ENCODE data around the gene PDZD2. TPM values are rescaled to one million over a fixed set of nuclear protein-coding genes. Genes with fewer than 3 reads are reported as not detected.
"Not testable (repeated sequence)": the region's sequence is repeated elsewhere in the genome, so short reads cannot be mapped to it uniquely, and the experiment has no call there.

Gene PDZD2
- total RNA-seq, 1 donor from 2014 or later: 80.1 TPM

DNA sequence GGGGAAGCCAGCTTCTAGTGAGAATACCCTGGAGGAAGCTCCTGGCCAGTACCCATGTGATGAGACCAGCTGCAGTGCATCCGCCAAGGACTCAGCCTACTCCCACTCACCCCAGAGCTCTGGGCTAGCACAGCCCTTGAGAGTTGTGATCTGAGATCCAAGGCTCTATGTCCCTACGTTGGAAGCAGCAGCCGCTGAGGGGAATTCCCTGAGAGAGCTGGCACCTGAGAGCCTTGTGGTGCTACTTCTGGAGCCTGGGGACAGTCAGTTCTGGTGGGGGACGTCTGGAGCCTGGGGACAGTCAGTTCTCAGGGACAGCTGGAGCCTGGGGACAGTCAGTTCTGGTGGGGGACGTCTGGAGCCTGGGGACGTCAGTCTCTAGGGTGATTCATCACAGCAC lies 39.2 kb downstream of the PDZD2 start:
- intact Hi-C loops (cut with micrococcal nuclease): no loop called here
- DNase-seq: peak; percentile 47
- peak; percentile 79 for ATAC-seq

DNA sequence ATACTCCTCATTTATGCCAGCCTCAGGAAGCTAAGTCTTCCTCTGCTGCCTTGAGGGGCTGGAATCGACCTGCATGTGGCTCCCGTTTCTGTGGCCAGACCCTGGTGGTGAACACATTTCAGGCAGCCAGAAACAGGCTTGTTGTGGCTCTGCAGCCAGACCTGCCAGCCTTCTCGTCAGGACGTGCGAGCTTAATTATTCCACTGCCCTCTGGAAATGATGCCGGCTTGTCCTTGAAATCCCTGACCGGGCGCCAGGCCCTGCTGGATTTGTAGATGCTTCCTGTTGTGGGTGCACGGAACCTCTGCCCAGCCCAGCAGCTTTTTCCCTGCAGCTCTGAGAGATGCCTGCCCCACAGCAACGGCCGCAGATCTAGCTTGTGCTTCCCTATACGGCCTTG lies 41.6 kb downstream of the PDZD2 start:
- intact Hi-C loops (cut with micrococcal nuclease): no loop called here
- DNase-seq (peak; percentile 89), ATAC-seq (peak; percentile 83)

DNA sequence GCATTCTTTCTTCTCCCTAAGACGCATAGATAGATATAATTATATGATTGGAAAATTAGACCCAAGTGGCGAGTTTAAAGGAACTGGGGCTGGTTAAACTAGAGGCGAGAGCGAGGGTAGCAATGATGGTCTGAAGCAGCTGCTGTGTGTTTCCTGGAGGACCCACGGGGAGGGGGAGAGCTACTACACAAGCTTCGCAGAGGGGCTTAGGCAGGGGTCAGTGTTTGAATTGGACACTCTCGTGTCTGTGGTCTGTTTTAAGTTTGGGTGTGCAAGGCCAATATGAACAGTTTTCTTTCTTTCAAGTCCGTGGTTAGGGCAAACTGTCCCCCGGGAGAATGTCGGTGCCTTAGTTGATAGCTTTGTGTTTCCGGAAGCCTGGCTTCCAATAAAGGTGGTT lies 43.1 kb downstream of the PDZD2 start:
- DNase-seq (no peak), ATAC-seq (no peak)
- intact Hi-C loops (cut with micrococcal nuclease): no loop called here

DNA sequence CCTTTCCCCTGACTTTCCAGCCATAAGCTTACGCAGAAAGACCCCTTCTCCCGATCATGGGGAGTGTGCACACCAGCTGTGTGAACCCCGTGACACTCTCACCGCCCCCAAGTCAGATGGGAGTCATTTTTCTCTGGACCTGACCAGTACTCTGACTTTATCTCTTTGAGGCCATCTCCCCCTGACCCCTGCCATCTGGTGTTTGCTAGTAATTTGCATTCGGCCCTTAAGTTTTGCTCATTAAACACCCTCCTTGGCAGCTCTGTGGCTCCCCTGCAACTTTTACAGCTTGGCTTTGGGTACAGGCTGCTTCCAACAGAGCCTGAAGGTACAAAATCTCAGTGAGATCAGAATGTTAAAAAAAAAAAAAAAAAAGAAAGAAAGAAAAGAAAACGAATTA lies 43.9 kb downstream of the PDZD2 start:
- DNase-seq (no peak), ATAC-seq (no peak)
- intact Hi-C loops (cut with micrococcal nuclease): no loop called here

DNA sequence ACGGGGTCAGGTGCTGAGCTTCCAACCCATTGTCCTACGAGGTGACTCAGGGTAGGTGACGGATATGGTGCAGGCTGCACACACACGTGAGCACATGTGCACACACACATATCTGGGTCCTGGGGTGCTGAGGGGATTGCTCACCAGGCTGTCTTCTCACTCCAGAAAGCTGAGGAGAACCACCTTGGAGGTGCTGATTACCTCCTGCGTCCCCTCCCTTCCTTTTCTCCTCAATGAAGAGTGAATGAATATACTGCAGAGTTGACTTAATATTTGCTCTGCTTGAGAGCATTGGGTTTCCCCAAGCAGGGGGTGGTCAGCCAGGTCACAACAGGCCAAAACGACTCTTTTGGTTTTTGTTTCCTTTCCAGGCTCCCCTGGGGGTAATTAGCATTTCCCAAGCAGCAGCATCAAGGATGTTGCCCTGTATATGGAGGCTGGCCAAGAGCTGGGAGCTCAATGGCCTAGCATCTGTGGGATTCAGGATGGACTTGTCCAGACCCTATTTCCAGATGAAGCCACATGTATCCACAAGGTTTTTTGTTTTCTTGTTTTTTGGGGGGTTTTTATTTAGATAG lies 49.7 kb downstream of the PDZD2 start:
- intact Hi-C loops (cut with micrococcal nuclease): no loop called here
- ATAC-seq (no peak), DNase-seq (peak; percentile 39)

DNA sequence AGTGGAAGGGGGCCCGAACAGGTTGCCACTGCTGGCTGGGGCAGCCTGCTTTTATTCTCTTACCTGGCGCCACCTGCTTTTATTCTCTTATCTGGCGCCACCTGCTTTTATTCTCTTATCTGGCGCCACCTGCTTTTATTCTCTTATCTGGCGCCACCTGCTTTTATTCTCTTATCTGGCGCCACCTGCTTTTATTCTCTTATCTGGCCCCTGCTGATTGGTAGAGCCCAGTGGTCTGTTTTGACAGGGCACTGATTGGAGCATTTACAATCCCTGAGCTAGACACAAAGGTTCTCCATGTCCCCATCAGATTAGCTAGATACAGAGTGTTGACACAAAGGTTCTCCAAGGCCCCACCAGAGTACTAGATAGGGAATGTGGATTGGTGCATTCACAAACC lies 52.5 kb downstream of the PDZD2 start:
- ATAC-seq; DNase-seq; intact Hi-C loops (cut with micrococcal nuclease): not testable (repeated sequence)

DNA sequence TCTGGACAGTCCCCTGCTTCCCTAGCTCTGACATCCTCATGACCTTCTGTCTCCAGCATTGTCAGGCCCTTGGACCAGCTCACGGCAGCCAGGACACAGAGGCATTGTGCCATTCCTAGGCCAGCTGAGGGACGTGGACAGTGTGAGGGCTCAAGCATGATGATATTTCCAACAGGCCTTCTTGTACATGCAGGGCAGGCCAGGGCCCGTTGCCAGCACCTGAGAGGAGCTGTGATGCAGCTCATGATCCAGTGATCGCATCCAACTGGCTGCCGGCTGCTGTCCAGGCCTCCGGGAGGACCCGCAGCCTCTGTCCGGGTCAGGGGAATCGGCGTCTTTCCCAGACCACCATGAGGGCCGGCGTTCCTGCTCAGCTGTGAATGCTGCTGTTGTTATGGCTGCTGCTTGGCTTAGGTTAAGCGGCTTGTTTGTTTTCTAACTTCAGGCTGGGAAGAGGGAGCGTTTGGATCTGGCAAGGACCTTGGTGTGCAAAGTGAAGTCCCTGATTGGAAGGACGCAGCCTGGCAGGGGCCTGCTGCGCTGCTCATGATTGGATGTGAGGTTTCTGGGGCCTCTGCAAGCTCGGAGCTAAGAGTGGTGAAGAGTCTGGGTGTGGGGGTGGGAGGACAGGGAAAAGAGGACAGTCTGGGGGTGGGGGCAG lies 53.8 kb downstream of the PDZD2 start:
- DNase-seq (peak; percentile 90), ATAC-seq (peak; percentile 89)
- intact Hi-C loops (cut with micrococcal nuclease): no loop called here

DNA sequence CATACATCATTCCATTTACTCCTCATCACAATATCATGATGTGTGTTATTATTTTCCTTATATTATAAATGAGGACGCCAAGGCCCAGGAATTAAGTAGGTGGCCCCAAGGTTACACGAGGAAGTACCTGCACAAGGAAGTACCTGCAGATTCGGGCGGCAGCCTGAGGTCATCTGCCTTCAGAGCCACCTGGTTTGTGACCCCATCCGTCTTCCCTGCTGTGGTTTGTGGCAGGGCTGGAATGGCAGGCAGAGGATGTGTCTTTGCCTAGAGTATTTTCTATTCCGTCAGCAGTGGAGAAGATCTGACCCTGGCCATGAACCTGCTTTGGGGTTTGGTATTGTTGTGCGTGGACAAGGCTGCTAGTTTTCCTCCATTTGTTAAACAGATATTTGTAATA lies 59.7 kb downstream of the PDZD2 start:
- no peak for DNase-seq
- intact Hi-C loops (cut with micrococcal nuclease): no loop called here
- ATAC-seq: no peak

DNA sequence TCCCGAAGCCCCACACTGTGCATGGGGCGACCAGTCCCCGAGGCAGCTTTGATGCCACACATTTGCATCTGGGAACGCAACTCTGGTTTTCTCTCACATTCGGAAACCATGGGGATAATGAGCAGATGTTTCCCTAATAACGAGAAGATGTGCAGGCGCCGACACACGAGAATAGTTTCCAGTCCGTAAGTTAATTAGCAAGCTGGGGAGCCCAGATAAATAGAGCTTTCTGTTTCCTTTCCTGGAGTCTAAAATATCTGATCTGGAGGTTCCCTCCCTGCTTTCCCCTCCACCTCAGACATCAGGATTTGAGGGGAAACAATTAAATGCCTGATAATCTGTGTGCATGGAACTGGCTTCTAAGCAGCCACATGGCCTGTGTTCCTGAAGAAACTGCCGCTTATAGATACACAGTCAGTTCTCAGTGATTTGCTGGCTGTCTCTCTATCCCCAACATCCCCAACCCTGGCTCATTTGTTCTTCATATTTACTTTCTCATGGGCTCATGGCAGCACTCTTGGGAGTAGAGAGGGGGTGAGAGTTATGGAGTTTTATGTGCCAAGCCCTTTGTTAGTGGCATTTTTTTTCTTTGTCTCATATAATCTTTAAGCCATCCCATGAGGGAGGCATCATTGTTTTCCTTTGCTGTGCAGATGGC lies 62.8 kb downstream of the PDZD2 start:
- DNase-seq (no peak), ATAC-seq (no peak)
- intact Hi-C loops (cut with micrococcal nuclease): no loop called here

DNA sequence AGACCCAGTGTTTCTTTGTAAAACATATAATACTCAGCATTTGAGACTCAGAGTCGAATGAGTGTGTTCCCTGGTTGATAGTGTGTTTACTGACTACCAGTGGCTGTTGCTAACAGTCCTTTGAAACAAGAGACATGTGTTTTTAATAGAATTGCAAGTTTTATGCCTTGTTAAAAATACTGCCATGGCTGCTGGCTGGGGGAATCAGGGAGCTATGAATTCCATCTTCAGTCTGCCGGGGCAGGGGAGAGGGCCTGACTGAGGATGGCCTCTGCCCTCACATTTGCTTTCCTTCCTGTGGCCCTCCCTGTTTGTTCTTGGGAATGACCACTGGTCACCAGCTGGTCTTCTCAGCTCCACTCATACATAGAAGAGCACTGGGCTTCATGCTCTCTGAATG lies 63.8 kb downstream of the PDZD2 start:
- no peak for DNase-seq
- peak; percentile 48 for ATAC-seq
- intact Hi-C loops (cut with micrococcal nuclease): no loop called here

DNA sequence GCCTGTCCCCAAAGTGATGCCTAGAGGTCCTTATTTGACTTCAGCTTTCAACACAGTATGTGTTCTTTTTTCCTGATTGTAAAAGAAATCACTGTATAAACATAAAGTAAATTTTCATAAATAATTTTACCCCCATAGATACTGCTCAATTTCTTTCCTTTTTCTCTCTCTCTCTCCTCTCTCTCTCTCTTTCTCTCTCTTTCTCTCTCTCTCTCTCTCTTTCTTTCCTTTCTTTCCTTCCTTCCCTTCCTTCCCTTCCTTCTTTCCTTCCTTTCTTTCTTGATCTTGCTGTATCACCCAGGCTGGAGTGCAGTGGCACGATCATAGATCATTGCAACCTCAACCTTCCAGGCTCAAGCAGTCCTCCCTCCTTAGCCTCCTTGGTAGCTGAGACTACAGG lies 64.8 kb downstream of the PDZD2 start:
- ATAC-seq (no peak), DNase-seq (no peak)
- intact Hi-C loops (cut with micrococcal nuclease): no loop called here

DNA sequence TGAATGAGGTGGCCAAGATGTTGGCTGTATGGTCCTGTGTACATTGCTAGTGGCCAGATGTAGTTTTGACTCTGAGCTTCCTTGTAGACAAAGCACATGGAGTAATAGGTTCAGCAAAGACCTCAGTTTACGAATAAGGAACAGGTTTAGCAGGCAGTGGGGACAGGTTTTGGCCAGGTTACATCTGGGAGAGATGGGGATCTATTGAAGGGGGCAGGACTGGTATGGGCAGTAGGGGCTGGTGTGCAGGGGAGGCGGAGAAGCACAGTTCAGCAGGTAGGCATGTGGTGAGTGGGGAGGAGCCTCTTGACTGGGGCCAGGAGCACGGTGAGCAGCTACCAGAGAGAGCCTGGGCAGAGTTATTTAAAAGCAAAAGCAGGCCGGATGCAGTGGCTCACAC lies 67.3 kb downstream of the PDZD2 start:
- DNase-seq: no peak
- ATAC-seq: no peak
- intact Hi-C loops (cut with micrococcal nuclease): no loop called here

DNA sequence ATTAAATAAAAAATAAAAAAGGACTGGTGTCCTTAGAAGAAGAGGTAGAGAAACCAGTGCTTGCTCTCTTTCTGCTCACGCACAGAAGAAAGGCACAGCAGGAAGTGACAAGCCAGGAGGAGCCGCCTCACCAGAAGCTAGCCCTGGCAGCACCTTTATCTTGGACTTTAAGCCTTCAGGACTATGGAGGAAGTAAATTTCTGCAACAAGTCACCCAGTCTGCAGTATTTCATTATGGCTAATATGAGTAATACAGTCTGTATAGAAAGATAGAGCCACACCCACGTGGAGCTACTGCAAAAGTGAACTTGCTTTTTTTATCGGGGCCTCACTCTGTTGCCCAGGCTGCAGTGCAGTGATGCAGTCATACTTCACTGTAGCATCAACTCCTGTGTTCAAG lies 68.4 kb downstream of the PDZD2 start:
- intact Hi-C loops (cut with micrococcal nuclease): no loop called here
- no peak for DNase-seq
- no peak for ATAC-seq

DNA sequence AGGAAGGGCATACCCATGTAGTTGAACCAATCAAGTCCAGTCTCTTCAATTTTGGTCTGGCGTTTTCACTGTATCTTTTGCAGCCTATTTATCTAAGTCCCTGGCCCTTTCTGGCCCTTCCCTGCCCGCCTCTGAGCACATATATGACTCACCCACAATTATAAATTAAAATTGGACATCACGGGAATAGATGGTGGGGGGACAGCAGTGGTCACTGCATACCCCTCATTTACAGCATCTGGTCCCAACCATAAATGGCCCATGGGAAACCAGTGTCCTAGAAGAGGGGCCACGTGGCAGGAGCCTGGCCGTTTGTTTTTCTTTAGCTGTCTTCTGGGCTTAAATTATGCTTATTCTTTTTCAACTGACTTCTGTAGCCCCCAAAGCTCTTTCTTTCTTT lies 69.2 kb downstream of the PDZD2 start:
- intact Hi-C loops (cut with micrococcal nuclease): no loop called here
- ATAC-seq (no peak), DNase-seq (no peak)

DNA sequence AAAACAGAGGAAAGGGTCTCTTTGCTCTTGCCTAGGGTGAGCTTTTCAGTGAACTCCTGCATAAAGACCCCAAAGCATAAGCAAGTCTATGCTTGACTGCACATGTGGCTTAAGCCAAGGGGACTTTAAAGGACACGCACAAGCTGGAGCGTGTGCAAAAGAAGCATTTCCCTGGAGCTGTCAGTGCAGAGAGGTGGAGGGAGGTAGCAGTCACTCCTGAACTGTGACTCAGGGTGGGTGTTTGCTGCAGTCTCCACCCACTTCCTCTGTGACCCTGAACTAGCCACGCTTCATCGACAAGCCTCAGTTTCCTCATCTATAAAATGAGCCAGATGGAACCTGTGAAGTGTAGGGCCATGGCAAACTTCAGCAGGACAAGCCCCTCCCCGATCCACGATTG lies 72.4 kb downstream of the PDZD2 start:
- ATAC-seq (peak; percentile 57), DNase-seq (no peak)
- intact Hi-C loops (cut with micrococcal nuclease): no loop called here

DNA sequence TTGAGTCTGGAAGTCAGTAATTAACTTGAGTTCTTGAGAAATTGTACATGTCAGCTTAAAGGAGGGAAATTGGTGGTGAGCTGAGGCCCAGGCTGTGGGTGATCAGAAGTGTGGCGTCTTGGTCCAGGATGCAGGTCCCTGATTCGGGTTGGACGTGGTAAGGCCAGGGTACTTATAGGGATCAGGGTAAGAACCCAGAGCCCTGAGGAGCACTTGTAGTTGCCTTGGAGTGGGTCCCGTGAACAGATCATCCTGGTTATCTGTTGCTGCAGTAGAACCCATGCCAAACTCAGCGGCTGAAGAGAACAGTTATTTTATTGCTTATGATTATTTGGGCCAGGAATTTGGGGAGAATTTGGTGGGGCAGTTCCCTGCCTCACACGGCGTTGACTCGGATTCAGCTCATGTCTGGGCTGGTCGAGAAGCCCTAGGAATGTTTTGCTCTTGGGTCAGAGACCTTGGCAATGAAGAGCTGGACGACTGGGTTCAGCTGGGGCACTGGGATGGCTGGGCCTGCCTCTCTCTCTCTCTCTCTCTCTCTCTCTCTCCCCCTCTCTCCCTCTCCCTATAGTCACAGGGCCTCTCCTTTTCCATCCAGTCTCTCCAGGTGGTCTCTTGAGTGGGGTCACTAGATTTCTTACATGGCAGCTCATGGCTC lies 73.1 kb downstream of the PDZD2 start:
- intact Hi-C loops (cut with micrococcal nuclease): no loop called here
- DNase-seq: no peak
- ATAC-seq: peak; percentile 33

DNA sequence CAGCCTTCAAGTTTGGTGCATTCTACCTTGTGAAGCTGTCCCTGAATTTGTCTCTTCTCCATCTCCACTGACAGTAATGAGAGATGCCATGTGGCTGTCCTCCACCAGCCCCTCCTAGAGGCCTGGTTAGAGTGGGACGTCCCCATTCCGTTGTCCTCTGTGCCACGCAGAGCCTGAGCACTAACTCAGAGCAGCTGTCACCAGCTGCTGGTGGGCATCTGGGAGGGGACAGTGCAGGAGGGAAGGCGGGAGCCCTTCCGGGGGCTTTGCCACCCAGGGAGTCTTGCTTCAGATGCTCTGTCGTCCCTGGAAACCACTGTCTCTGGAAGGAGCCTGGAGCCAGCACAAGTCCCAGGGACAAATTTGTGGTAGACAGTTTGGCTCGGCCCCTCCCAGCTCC lies 78.6 kb downstream of the PDZD2 start:
- ATAC-seq (no peak), DNase-seq (no peak)
- intact Hi-C loops (cut with micrococcal nuclease): no loop called here

DNA sequence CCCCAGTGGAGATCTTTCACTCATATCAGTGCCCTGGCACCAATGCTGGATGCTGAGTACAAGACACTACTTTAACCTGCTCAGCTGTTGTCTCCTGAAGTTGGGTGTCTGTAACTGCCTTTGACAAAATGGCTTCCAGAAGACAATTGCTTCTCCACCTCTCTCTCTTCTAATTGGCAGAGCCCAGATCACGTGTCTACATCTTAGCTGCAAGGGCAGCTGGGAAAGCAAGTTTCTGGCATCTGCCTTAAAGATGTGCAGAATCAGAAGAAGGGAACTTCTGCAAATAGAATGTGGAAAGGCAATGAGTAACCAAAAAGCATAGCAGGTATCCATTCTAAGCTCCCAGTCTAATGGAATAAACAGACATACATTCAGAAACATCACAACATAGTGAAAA lies 81.1 kb downstream of the PDZD2 start:
- no peak for DNase-seq
- intact Hi-C loops (cut with micrococcal nuclease): no loop called here
- peak; percentile 59 for ATAC-seq

DNA sequence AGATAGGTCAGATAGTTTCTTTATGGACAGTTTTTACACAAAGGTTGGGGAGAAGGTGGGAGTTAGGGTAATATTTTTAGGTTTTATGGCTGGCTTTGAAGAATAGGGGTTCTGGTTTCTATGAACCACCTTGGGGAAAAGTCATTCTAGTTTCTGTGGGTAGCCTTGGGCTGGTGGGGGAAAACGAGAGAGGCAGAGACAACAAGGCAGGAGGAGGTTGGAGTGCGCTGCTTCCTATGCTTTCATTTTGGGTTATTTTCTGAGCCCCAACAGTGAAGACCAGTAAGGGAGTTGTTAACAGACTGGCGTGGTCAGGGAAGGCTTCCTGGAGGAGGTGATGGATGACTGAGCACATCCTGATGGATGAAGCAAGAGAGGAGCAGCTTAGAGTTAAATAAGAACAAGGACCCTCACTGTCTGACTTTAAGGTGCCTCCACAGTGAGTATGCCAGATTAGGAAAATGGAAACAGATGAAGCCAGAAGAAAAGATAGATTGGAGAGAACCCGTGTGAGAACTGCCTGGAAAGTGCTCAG lies 81.9 kb downstream of the PDZD2 start:
- ATAC-seq: no peak
- DNase-seq: no peak
- intact Hi-C loops (cut with micrococcal nuclease): no loop called here

DNA sequence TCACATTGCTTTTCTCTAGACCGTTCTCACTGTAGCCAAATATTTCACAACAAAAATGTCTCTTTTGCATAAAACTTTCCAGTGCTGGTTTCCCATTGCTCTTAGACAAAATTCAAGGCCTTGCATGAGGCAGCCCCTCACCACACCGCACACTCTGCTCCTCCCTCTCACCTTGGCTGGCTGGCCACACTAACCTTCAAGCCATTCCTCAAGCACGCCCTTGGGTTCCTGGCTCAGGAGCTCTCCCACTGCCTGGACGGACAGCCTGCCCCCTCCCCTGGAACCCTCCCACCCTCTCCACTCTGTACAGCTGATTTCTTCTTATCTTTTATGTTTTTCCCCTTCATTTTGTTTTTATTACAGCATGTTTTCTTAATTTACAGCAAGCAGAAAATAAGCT lies 83.2 kb downstream of the PDZD2 start:
- ATAC-seq (peak; percentile 33), DNase-seq (no peak)
- intact Hi-C loops (cut with micrococcal nuclease): no loop called here
